HG02588 (cell line): ENCODE results near the gene P3H2.
"Not testable (repeated sequence)": the region's sequence is repeated elsewhere in the genome, so short reads cannot be mapped to it uniquely, and the experiment has no call there.

Experiments
- ATAC-seq: cut with Tn5 transposase; IDR thresholded peaks from one replicate; pipeline ENCODE4 v1.9.1; 2021; ENCODE audit warnings: mild to moderate bottlenecking, moderate library complexity; ENCODE audit not compliant: unreplicated experiment

P3H2 gene

DNA sequence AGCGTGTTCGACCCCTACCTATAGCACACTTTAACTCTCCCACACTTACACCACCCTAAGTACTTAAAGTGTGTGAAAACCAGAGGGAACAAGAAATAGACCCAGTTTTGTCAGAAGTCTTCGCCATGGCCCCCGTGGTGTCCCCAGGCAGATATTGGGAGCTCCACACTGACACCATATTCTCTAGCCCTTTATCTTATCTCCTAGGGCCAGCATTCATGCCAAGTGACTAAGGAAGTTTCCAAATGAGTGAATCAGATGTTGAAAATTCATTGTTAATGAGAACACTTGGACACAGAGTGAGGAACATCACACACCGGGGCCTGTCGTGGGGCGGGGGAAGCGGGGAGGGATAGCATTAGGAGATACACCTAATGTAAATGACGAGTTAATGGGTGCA lies 31.8 kb downstream of the P3H2 start:
- no peak for ATAC-seq

DNA sequence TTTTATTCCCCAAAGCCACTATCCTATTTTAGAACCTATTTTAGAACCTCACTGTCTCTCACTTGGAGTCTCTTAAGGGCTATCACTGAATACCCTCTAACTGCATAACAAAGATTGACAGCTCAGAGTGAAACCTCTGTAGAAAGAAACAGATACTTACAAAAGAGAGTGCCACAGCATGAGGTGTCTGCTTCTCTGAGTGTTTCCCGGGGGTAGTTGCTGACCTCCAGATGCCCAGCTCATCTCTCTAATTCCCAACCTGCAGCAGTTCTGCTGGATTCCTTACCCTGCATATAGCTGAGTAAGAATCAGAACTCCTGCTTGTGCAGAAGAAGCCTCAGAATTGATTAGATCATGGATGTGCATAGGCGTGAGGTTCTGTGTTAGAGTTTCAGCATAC lies 34.5 kb downstream of the P3H2 start:
- ATAC-seq: peak; percentile 51

DNA sequence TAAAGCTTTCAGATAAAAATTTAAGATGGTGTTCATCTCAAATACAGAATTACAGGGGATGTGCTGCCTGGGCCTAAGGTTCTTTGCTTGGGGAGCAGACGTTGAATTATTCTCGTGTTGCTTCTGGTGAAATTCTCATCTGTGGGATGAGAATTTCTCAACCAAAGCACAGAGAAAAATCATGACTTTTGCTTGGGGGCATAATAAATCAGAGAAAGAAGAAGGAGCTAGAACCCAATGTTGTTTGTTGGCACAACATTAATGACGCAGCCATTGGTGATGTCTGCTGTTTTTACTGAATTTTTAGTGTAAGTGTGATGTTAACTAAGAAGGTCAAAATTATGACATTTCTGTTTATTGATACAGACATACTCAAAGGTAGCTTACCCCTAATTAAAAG lies 35.7 kb downstream of the P3H2 start:
- ATAC-seq: no peak

DNA sequence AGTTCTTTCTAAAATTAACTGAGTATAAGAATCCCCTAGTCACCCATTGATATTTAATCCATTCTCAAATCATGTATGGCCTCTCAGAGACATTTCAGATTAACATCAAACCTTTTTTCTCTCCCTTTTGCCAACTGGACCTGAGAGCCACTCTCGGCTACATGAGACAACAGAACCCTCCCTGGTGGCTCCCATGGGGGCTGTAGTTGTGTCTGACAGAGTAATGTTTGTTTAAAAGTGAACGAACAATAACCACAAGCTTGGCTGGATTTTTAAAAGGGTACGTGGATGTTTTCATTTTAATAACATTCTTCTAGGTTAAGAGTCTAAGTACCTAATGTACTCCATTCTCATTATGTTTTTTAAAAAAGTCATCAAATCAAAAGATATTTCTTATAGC lies 37.1 kb downstream of the P3H2 start:
- no peak for ATAC-seq

DNA sequence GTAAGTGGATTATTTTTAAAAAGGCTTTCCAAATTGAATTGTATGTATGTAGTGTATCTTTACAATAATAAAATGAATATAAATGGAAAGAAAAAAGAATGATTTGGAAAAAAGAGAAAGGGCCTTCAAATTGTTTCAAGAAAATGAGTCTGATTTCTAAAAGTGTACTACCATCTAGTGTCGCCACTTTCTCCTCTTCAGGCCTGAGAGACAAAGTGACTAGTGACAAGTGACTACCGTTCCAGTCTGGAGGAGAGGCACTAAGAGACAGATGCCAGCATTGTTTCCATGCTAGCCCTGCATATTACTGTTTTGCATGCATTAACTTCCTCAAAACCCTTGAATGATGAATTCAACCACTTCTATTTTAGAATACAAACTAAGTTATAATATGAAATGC lies 39.3 kb downstream of the P3H2 start:
- no peak for ATAC-seq

DNA sequence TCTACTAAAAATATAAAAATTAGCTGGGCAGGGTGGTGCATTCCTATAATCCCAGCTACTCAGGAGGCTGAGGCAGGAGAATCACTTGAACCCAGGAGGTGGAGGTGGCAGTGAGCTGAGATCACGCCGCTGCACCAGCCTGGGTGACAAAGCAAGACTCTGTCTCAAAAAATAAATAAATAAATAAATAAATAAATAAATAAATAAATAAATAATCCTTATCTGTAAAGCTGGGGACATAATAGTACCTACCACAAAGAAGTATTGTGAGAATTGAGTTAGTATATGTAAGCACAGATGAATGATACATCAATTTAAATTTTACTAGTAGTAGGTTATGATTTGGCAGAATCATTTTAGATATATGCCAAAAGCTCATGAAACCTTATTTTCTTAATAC lies 41.5 kb downstream of the P3H2 start:
- ATAC-seq: not testable (repeated sequence)

DNA sequence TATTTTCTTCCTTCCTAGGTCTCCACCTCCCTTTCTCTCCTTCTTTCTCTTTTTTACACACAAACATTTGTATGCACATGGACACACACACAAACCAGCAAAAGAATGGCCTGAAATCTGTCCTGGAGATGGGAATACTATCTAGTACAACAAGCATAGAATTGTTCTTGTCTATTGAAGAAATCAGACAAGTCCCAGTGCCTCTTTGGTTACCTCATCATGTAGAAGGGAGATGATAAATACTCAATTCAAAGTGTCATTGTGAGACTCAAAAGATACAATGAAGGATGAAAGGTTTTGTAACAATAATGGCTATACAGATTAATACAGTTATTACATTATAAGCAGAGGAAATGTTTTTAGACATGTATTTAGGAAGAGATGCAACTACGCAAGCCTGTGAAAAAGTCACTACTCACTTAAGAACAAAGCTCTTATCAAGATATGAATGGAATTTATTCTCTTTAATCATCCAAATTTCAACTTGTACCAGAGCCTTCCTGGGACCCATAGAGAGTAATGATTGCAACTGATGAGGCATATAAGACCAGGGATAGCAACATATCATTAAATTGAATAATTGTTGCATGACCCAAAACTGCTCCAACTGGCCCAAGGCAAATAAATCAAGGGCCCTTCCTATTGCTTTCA lies 43.2 kb downstream of the P3H2 start:
- ATAC-seq: no peak

DNA sequence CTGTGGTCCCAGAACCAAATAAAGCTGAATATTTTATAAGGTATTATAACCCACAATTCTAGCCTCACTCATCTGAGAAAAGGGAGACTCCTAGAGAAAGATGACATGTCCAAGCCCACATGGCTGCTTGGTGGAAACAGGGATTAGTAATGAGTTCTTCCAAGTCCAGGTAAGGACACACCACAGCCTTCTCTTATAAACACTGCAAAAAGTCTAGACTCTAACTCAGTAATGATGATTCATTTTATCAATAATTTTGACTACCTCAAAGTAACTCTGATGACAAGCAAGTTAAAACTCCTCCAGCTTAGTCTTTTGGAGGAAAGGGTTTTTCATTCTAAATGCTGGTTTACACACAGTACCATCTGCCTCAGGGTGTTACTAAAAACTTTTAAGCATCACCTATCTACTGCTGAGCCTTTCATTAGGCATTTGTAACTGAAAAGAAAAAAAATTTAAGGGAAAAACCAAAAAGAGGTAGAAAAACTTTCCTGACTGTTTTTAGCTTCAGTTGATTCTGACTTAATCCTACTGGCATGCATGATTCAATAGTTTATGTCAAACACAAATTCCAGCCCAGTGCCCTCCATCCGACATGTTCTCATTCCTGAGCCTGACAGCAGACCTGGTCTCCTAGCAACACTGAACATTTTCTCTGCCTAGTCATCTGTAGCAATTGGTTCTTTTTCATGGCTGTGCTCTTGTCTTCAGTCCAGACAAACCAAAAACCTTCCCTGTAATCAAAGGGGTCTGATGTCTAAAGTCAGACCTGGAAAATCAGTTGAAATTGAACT lies 43.9 kb downstream of the P3H2 start:
- ATAC-seq: no peak

DNA sequence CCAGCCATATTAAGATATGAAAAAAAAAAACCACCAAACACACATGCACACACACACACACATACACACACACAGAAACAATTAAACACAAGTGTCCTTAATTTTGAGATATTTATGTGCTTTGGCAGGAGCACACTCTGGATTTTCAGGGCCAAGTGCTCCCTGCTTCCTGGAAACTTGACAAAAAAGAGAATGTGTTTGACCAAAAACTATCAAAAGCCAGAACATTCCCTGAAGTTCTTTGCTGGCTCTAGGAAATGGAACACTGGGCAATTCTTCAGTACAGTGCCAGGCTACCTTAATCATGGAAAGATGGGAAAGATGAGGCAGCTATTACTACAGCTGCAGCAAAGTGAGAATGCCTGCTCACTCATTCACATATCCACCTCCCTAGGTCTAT lies 44.6 kb downstream of the P3H2 start:
- ATAC-seq: no peak

DNA sequence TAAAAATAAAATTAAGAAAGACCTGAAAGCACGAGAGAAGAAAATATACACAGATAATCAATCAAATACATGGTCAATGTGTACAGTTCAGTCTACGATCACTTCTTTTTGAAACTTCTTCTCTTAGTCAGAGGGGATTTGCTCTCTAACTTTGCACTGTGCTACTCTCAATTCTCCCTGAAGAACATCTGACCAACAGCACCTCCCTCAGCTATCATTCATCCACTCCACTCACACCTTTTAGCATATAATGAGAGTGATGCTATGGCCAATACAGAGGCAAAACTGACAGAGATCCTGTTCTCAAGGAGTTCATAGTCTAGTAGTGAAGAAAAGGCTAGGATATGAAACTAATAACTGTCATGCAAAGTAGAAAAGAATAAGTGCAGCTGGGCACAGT lies 45.9 kb downstream of the P3H2 start:
- ATAC-seq: no peak

DNA sequence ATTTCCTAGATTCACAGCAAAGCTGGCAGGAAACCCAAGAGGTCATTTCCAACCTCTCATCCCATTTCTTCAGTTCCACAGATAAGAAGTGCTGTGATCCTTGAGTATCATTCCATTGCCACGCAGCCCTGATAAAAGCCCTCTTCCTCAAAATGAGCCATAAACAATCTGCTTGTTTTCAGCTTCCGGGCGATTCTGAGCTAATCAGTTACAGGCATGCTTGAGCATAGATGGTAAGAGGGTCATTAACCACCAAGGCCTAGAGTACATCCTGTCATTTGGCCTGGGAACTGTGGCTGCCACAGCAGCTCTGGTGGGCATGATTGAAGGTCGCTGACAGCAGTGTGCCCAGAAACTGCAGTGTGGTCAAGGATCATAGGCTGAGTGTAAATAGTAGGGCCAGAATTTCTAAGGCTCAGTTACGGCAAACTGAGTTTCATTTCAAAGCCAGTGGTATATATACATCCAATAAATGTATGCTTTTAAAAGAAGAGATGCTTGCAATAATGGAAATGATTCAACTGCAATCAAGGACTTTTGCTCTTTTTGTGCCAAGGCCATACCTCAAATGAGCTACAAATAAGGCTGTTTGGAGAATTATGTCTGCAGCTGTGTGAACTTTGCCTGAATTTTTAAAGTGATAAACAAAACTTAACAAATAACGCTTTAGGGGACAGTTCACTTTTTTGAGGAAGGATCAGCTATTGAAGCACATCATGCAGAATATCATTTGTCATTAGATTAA lies 47.3 kb downstream of the P3H2 start:
- ATAC-seq: peak; percentile 42

DNA sequence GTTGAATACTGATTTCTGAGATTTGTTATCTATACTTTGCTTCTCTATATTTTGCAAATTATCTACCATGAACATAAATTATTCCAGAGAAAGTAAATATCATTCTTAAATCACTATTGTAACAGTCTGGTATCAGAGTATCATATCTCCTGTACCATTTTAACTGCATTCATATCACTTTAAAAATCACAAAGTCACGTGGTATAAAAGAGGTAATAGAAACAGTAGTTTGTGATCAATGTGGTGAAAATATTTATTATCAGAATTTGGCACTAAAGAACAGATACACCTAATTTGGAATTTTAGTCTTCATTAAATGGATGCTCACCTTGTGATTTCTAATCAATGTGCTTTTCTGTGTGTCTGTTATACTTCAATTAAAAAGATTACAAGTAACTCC lies 47.8 kb downstream of the P3H2 start:
- ATAC-seq: no peak

DNA sequence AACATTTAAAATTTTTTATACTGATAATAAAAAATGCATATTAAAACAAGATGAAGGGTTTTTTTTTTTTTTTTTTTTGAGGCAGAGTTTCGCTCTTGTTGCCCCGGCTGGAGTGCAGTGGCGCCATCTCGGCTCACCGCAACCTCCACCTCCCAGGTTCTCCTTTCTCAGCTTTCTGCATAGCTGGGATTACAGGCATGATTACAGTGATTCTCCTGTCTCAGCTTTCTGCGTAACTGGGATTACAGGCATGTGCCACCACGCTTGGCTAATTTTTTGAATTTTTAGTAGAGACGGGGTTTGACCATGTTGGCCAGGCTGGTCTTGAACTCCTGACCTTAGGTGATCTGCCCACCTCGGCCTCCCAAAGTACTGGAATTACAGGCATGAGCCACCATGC lies 48.8 kb downstream of the P3H2 start:
- ATAC-seq: not testable (repeated sequence)

DNA sequence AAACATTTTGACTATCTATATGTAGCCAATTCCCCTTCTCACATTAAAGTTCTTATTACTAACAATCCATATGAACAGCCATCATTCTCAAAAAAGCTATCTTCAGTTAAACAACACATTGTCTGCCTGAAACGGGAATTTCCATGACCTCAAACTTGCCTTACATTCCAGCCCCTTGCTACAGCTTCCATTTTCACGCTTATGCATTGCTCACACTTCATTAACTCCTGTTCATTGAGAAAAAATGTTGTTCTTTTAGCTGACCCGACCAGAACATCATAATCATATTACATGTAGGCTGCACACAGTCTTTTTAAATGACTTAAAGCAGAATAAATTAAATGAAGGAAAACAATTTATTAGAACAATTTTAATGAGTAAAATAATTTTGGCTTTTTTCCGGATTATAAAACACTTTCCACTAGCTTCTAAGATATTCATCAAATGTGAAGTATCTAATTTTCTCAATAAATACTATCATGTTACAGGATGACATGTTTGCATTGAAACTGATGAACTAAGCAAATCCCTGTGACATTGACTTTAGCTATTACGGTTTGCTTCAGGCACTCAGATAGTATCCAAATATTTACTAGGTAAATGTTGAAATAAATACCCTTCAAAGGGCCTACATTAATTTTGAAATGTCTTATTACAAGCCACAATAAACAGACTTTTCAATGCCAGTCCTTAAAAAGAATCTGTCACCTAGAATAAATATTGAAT lies 49.9 kb downstream of the P3H2 start:
- no peak for ATAC-seq

DNA sequence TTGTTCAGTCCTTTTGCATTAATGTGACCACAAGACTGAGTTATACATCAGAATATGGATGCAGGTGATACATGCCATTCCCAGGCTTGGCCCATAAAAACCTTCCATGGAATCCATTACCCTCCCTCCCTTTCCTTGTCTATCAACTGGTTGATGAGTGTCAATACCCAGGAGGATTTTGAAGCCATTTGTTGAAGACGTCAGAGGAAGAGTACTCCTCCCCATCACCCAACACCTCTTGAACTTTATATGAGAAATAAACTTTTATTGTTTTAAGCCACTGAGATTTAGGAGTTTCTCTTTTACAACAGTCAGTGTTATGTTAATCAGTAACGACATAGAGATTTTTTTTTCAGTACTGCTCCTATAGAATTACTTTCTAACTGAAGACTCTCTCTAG lies 55.5 kb downstream of the P3H2 start:
- ATAC-seq: no peak

DNA sequence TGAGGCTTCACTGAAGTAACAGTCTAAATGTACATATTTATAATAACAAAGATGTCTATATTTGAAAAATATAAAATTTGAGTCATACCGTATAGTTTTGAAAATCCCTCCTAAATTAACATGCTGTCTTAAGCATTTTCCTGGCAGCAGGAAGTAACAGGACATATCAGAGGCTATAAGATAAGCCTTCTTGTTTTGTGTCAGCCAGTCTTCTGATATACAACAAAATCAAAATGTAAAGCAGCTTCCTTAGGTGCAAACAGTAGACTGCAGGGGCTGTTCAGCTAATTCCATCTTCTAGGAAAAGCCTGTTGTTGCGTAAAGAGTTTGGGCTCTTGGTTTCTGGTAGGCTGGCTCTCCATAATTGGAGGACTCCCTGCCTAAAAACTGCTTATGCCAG lies 56.0 kb downstream of the P3H2 start:
- ATAC-seq: no peak

DNA sequence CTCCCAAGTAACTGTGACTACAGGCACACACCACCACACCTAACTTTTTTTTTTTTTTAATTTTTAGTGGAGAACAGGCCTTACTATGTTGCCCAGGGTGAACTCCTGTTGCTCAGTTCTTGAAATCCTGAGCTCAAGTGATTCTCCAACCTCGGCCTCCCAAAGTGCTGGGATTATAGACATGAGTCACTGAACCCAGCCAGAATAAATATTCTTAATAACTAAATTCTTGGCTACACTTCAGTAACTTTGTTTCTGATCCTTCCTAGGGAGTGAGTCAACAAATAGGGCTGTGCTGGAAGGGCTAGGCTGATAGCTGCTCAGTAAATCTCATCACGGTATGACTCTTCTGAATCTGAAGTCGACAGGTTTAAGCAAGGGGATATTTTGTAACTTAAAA lies 56.6 kb downstream of the P3H2 start:
- ATAC-seq: no peak

DNA sequence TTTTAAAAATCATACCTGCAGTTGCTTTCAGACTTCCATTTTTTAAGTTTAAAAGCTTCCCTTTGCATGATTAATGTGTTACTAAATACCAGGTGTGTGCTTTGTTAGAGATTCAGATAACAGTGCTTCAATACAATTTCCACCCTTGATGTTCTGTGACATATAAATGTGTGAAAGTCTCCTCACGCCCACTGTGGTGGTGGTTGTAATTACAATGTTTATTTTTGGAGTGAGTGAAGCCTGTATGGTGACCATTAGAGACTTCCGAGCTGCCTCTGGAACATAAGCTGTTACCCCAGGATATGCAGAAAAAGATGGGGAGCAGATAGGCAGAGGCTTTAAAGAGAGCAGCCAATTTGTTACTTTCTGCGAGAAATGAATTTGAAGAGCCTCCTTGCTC lies 57.2 kb downstream of the P3H2 start:
- ATAC-seq: no peak

DNA sequence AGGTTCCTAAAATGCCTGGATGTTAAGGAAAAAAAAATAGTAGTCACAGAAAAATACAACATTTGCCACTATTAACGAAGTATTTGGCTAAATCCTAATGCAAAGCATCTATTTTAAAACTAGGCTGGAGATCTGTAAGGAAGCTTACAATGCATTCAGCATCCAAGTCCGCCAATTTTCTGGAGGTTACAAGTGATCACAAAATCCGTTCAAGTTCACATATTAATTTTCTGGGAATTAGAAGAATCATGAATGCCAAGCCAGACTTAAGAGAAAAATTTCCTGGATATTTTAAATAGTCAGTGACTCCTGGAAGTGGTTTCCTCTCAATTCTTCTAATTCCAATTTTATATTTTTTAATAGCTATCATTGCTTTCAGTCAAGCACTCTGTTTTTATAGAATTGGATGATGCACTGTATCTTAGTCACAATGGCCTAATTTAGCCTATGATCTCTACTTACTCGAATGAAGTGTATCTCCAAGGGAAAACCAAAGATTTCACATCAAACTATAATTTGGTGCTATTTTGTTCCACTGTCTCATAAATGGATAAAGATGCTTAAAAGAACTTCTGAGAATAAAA lies 60.4 kb downstream of the P3H2 start:
- no peak for ATAC-seq

DNA sequence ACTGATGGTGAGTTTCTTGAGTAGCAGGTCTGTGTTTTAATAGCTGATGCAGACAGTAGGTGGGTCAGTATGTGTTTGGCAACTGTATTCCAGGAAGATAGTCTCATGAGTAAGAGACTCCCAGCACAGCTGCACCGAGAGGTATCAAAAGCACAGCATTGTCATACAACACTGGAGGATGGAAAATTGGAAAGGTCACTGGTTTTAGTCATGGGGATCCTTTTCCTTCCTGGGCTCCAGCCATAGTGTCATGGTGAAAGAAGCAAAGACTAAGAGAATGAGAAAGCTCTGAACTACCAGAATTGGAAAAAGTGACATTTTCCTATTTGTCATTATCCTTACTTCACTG lies 61.5 kb downstream of the P3H2 start:
- no peak for ATAC-seq
